Measurements from ENCODE around the gene TRAFD1.

Gene TRAFD1

DNA sequence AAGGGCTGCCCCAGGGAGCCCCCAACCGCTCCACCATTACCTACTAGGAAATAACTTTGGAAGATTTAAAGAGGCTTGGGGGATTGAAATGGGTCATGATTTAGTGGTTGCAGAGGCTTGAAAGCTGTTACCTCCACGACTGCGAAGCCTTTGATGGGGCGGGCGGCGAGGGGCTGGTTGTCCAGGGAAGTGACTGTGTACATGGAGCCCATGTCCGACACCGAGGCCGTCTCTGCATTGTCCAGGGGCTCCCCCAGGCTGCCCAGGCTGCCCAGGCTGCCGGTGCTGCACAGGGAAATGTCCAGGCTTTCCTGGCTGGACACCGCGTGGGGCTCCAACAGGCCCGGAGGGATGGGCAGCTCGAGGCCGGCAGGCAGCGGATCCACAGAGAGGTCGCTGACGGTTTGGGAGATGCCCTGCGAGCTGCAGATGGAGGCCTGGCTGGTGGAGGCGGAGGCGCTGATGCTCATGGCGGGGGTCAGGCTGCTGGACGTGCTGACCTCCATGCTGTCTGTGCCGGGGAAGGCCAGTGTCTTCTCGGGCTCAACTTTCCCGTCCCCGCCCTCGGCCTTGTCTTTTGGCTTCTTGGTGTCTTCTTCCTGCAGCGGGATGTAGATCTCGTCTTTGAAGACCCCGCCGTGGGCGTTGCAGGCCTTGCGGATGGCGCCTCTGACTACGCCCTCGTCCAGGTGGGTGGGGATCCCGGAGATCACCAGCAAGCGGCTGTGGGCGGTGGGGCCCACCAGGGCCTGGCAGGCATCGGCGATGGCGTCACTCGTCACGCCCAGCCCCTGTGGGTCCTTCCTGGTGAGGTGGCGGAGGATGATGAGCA is 58.9 kb downstream of the TRAFD1 start:
- intact Hi-C loops (cut with DNase I) = loop anchor here (10.0 kb wide), 2 partner anchors 59 to 201 kb away; partner anchors contain the start of genes HECTD4 and TRAFD1
- no peak for DNase-seq

DNA sequence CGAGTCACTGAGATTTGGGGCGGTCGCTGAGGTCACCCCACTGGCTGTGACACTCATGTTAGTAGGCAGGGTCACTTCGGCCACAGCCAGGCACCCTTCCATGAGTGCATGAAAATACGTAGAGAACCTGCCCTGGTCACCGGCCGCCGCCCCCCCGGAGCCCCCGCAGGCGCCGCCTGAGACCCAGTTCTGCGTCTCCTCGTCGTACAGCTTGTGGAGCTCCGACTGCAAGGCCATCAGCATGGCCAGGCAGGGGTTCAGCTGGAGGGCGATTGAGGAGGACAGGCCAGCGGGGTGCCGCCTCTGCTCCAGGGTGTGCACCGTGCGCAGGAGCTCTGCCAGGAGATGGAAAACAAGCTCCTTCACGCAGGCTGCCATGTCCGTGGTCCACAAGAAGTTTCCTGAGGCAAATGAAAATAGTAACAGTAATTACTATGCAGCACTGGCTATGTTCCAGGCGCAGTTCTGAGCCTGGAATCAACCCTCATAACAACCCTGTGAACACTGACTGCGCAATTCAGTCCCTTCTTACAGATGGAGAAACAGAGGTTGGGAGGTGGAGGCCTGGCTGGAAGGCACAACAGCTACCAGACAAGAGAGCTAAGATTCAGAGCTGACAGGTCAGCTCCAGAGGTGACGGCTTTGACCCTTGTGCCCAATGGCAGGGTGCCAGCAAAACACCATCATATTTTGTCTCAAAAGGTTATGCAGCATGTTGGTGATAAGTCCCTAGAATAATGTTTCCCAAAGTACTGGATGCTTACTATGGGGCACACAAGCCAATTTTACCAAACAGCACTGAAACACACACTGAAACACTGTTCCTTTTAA is 59.9 kb downstream of the TRAFD1 start:
- peak in 19 of 42 donors; percentile 21 to 68 (median 36) for DNase-seq
- intact Hi-C loops (cut with DNase I) = loop anchor here (10.0 kb wide), 2 partner anchors 61 to 199 kb away; partner anchors contain the start of genes HECTD4 and TRAFD1

DNA sequence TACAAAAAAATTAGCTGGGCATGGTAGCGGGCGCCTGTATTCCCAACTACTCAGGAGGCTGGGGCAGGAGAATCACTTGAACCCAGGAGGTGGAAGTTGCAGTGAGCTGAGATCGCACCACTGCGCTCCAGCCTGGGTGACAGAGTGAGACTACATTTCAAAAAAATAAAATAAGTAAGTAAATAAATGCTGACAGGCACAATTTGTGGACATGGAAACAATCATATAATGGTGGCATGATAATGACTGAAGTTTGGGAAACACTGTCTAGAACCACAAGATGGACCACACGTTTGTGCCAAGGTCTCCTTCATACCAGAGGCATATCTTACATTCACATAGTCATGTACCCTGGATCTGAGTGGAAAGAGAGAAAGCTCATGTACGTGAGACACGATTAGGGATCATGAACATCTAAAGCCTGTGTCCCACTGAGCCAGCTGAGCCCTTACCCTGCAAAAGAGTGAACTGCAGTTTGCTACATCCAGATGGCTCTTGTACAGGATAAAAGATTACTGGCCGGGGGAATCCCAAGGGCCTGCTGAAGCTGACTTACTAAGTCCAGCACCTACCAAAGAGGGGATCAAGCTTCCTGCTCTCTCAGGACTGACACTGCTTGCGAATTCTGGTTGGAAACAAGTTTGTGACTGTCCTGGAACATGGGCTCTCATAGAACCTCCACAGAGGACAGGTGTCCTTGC is 62.9 kb downstream of the TRAFD1 start:
- intact Hi-C loops (cut with DNase I) = loop anchor here (10.0 kb wide), 2 partner anchors 63 to 197 kb away; partner anchors contain the start of genes HECTD4 and TRAFD1
- DNase-seq = no peak

DNA sequence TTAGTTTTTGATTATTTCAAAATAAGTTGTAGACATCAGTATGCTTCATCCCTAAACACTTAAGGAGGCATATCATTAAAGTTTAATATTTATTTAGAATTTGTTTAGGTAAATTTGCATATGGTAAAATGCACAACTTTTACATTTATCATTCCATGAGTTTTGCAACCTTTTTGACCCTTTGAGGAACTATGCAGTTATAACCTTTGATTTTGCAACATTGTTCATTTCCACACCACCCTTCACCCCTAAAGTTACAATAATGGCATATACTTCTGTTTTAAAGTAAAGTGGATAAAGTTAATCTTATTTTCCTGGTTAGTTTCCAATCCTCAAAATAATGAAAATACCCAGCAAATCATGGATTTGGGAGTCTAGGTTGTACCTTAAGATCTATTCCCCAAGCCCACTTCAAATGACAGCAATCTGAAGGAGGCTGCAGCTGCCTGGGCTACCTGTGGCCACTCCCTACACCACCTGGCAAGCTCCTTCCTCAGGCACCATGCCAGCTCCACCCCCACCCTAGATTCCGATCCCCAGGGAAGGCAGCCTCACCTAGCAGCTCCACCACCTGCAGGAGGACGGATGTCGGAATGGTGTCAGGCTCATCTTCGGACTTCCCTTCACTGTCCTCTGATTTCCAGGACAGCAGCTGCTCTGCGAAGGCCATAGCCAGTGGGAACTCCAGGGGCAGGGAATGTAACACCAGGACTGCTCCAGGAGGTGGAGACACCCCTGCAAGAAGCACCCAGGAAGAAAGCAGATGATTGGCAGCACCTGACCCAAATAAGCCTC is 65.1 kb downstream of the TRAFD1 start:
- DNase-seq = peak in 1 of 42 donors; percentile 28
- intact Hi-C loops (cut with DNase I) = no loop called here

DNA sequence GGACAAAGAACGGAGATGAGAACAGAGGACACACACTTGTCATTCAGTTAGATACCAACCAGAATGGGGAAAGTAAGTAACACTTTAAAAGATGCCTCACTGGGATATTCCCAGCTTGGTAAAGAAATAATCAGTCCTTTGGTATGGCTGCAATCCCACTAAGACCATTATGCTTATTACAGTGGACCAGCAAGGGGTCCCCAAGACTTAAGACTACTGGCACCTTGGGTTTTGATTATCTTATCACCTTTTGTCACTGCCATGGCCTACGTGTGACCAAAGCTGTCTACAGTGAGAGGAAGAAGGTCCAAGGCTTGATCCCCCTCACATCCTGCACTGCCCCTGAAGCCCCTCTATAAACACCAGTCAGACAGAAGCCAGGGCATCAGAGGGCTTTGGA is 65.8 kb downstream of the TRAFD1 start:
- intact Hi-C loops (cut with DNase I) = no loop called here
- no peak for DNase-seq

DNA sequence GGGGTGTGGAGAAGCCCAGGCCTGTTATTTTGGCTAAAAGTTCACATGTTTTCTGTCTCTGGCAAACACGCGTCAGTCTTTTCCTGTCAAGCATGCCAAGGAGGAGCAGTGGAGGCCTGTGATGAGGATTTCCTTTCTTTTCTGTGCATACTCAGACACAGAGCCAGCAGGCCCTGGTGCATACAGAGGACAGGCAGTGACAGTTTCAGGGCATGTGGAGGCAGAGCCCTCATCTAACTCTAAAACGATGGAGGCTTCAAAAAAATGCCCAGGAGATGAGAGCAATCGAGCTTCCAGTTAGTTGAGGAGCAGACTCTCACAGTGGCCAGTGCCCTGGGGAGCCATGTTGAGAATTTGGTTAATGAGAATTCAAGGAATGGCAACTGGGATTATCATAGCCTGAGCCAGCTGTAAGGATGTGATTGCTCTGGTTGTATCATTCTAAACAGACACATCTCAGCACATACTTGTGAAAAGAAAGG is 66.5 kb downstream of the TRAFD1 start:
- intact Hi-C loops (cut with DNase I) = no loop called here
- peak in 1 of 42 donors; percentile 10 for DNase-seq

DNA sequence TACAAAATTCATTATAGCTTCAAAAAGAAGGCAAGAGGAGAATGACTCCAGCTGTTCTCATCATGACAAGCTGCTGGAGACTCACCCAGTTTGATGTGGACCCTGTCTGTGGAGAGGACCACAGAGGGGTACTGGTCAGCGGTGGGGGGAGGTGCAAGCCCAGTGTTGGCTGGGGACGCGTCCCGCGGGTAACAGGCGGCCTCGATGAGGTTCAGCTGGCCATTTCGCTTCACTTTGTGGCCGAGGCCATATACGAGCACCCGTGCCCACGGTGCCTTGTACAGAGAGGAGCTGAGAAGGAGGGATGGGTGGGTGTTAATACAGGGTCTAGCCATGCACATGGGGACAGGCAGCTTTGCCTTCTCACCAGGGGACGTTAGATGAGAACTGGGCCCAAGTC is 67.1 kb downstream of the TRAFD1 start:
- intact Hi-C loops (cut with DNase I) = no loop called here

DNA sequence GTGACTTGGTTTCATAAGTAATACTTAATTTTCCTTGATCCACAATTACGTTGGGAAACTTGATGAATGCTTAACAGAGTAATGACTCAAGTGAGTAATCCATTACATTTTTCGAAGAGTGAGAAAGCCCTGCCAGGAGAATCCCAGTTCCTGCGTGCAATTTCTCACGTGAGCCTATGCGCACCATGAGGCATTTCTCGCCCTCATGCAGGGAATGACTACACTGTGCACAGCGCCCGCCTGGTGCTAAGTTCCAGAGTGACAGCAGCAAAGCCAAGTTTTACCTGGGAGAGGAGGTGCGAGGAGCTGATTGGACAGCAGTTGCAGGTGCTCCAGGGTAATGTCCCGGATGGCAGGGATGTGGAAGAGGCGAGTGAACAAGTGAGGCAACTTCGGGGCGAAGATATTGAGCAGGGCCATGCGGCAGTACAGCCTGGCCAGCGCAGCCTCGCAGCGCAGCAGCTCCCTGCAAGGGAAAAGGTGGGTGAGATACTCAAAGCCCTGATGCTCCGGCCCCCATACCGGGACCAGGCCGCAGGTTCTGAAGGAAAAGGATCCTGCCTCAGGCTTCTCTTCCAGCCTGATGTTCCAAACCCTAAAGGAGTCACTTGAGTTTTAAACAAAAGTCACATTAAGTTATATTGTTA is 69.4 kb downstream of the TRAFD1 start:
- DNase-seq = peak in 29 of 42 donors; percentile 21 to 76 (median 54)
- intact Hi-C loops (cut with DNase I) = no loop called here

More for the DNA sequence above, 67.1 kb downstream of the TRAFD1 start:
- DNase-seq = no peak

DNA sequence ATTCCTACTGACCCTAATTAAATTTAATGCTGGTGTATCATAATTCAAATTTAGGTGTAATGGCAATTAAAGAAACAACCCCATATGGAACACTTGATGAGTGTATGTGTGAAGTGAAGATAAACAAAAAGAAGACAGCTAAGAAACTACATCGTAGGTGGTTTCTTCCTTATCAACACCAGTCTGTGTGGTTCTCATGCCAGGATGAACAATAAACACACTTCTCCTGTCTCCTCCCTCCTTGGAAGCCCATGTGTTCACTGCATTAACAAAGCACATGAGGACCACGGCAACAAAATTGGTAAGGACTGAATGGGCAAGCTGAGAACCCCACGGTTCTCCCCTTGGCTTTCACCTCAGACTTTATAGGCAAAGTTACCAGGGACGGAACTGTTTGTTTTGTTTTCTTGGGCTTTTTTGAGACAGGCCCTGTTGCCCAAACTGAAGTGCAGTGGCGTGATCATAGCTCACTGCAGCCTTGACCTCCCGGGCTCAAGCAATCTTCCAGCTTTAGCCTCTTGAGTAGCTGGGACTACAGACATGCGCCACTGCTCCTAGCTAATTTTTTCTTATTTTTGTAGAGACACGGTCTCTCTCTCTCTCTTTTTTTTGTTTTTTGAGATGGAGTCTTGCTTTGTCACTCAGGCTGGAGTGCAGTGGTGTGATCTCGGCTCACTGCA is 71.0 kb downstream of the TRAFD1 start:
- DNase-seq = no peak
- intact Hi-C loops (cut with DNase I) = no loop called here

DNA sequence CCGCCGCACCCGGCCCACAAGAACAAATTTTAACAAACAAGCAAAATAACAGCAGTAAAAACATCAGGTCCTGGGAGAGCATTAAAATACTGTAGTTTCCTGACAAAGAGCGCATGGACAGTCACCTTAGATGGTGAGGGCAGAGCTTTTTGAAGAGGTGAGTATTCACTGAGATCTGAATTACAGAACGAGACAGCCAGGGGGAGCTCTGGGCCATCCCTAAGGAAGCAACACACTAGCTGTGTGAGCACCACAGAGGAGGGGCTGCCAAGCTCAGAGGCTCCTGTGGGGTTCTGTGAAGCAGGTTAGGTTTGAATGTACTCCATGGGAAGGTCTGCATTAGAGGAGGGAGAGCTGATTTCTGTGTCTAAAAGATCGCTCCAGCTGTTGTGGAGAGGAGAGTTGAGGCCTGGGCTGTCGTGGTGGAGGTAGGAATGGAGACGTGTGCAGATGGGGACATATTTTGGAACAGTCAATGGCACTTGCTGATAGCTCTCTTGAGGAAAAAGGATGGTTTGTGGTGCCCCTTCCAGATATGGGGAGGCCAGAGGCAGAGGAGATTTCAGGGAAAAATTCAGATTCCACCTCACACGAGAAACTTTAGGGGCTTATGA is 72.9 kb downstream of the TRAFD1 start:
- intact Hi-C loops (cut with DNase I) = no loop called here
- peak in 41 of 42 donors; percentile 26 to 85 (median 70) for DNase-seq

DNA sequence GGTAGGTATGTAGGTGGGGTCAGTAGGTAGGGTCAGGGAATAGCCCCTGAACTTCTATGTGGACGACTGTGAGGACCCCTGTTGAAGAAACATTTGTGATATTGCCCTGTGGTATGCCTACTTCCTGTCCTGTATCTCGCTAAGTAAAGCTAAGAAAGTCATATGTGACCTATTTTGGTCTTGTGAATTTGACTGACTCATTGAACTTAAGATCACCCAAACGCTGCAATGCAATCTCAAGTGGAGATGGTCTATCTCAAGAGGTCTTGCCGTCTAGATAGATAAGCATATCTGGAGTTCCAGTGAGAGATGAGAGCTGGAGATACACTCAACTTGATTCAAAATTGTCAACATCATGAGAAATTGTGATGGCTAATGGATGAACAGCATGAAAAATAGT is 73.8 kb downstream of the TRAFD1 start:
- no peak for DNase-seq
- intact Hi-C loops (cut with DNase I) = no loop called here
